ENCODE measurements around the gene CPLX1.
"Not testable (repeated sequence)": the region's sequence is repeated elsewhere in the genome, so short reads cannot be mapped to it uniquely, and the experiment has no call there.

The CPLX1 gene

GRCh38 chr4:781493-782216 lies 44.3 kb downstream of the CPLX1 start:
- FAIRE-seq = peak; percentile 99
- DNase-seq (ENCODE audit: insufficient read length, low spot score) = peak; percentile 97
- TF ChIP-seq PAX5 (IDR thresholded peaks at IDR 0.05; ENCODE audit: insufficient read depth, low read length, severe bottlenecking) (no peak), POLR2AphosphoS5 (IDR thresholded peaks at IDR 0.05; ENCODE audit: low read depth, low read length) (peak; percentile 94), TAF1 (IDR thresholded peaks at IDR 0.05; ENCODE audit: low read depth, low read length) (peak; percentile 90), POU2F2 (IDR thresholded peaks at IDR 0.05; ENCODE audit: low read depth, low read length) (peak; percentile 72), POLR2A (IDR thresholded peaks at IDR 0.05; ENCODE audit: low read depth, low read length) (peak; percentile 90)

DNA sequence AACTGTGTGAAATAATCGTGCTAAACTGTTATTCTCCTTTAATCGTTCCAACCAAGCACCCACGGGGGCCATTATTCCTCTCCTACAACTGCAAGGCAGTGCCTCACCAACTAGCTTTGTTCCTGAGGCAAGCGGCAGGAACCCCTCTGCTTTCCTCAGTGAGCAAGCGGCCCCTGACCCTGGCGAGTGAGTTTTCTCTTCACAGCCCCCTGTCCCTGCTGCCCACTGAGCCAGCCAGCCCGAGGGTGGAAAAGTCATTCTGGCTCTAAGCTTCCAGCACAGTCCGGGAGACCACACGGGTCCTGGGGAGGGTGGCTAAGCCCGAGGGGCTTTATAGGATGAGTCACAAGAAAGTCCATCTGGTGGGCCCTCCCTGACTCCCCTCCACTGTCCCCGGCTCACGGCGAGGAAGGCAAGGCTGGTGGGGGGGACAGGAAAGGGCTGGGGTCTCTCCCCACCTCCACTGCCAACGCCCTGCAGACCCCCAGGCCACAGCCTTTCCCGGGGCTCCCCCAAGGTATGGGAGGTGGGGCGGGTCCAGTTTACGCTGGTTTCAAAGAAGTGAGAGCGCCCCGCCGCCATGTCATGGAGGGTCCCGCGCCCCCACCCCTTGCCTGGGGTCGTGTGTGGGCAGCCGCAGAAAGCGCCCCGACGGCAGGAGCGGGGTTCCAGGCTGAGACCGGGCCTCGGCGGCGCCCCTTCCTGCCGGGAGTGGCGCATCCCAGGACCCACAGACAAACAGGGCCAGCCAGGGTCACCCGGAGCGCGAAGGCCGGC lies 45.0 kb downstream of the CPLX1 start:
- FAIRE-seq (no peak), DNase-seq (ENCODE audit: insufficient read length, low spot score) (no peak)
- TF ChIP-seq PAX5 (IDR thresholded peaks at IDR 0.05; ENCODE audit: insufficient read depth, low read length, severe bottlenecking) = no peak
- TF ChIP-seq TAF1 (IDR thresholded peaks at IDR 0.05; ENCODE audit: low read depth, low read length) = no peak
- no peak for TF ChIP-seq POU2F2 (IDR thresholded peaks at IDR 0.05; ENCODE audit: low read depth, low read length)
- TF ChIP-seq POLR2A (IDR thresholded peaks at IDR 0.05; ENCODE audit: low read depth, low read length) = no peak
- no peak for TF ChIP-seq POLR2AphosphoS5 (IDR thresholded peaks at IDR 0.05; ENCODE audit: low read depth, low read length)
- no peak for TF ChIP-seq SPI1 (IDR thresholded peaks at IDR 0.05; ENCODE audit: low read depth, low read length)

- FAIRE-seq; DNase-seq (ENCODE audit: insufficient read length, low spot score): not testable (repeated sequence)
Measured at GRCh38 chr4:780255-780654, 45.7 kb downstream of the CPLX1 start.

DNA sequence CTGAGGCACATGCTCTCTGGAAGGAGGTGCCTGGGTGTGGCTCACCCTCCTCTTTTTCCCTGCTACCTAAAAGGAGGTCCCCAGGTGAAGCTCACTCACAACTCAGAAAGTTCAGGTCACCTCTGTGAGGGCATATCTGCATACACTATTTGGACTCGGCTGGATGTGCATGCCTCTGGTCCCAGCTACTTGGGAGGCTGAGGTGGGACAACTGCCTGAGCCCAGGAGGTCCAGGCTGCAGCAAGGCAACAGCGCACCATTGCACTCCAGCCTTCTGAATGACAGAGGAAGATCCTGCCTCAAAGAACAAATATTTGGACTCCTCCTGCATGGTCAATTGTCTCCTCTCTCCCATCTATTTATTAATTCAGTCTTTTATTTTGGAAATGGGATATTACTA lies 46.4 kb downstream of the CPLX1 start:
- TF ChIP-seq POU2F2 (IDR thresholded peaks at IDR 0.05; ENCODE audit: low read depth, low read length) (no peak), TAF1 (IDR thresholded peaks at IDR 0.05; ENCODE audit: low read depth, low read length) (no peak), POLR2AphosphoS5 (IDR thresholded peaks at IDR 0.05; ENCODE audit: low read depth, low read length) (no peak), SPI1 (IDR thresholded peaks at IDR 0.05; ENCODE audit: low read depth, low read length) (no peak), POLR2A (IDR thresholded peaks at IDR 0.05; ENCODE audit: low read depth, low read length) (no peak), PAX5 (IDR thresholded peaks at IDR 0.05; ENCODE audit: insufficient read depth, low read length, severe bottlenecking) (no peak)
- no peak for FAIRE-seq
- no peak for DNase-seq (ENCODE audit: insufficient read length, low spot score)

DNA sequence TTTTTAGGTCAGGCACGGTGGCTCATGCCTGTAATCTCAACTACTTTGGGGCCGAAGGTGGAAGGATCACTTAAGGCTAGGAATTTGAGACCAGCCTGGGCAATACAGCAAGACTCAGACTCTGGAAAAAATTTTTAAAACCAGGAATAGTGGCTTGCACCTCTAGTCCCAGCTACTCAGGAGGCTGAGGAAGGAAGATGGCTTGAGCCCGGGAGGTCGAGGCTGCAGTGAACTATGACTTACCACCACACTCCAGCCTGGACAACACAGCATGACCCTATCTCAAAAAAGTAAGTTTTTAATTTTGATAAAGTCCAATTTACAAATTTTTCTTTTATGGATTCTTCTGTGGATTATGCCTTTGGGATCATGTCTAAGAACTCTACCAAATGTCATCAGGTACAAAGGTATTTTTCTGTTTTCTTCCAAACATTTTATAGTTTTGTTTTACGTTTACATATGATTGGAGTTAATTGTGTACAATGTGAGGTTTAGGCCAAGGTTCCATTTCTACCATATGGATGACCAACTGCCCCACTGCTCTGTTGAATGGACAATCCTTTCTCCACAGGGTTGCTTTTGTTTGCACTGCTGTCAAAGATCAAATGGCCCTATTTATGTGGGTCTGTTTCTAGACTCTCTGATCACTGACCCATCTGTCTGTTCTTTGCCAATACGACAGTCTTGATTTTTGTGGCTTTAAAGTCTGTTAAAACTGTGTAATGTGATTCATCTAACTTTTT lies 48.2 kb downstream of the CPLX1 start:
- no peak for DNase-seq (ENCODE audit: insufficient read length, low spot score)
- TF ChIP-seq SPI1 (IDR thresholded peaks at IDR 0.05; ENCODE audit: low read depth, low read length) (no peak), POLR2AphosphoS5 (IDR thresholded peaks at IDR 0.05; ENCODE audit: low read depth, low read length) (0 out of 2 replicates have a peak, but pooled peaks have one; percentile 21), PAX5 (IDR thresholded peaks at IDR 0.05; ENCODE audit: insufficient read depth, low read length, severe bottlenecking) (no peak), POU2F2 (IDR thresholded peaks at IDR 0.05; ENCODE audit: low read depth, low read length) (no peak), POLR2A (IDR thresholded peaks at IDR 0.05; ENCODE audit: low read depth, low read length) (no peak)
- FAIRE-seq = no peak

DNA sequence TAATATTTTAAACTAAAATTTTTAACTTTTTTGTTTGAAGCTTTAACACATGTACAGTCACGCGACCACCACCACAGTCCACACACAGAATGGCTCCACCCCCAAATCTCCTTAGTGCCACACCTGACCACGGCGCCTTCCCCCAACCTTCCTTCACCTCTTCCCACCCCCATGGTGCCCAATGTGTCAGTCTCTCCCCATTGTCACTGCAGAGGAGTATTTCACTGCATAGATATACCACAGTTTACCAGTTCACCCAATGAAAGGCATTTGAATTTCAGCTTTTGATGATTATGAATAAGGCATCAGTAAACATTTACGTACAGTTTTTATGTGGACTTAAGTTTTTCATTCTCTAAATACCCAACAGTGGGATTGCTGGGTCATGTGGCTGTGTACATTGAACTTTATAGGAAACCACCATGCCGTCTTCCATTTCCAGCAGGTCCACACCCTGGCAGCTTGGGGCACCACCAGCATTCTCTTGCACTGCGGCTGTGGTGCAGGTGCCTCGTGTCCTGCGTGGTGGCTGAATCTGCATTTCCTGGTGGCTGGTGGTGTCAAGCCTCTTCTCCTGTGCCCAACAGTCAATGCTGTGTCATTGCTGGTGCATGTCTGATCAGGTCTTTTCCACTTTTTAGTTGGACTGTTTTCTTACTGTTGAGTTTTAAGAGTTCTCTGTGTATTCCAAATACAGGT lies 49.0 kb downstream of the CPLX1 start:
- DNase-seq (ENCODE audit: insufficient read length, low spot score) = no peak
- TF ChIP-seq POLR2AphosphoS5 (IDR thresholded peaks at IDR 0.05; ENCODE audit: low read depth, low read length) (no peak), POLR2A (IDR thresholded peaks at IDR 0.05; ENCODE audit: low read depth, low read length) (0 out of 2 replicates have a peak, but pooled peaks have one; percentile 33), SPI1 (IDR thresholded peaks at IDR 0.05; ENCODE audit: low read depth, low read length) (no peak), POU2F2 (IDR thresholded peaks at IDR 0.05; ENCODE audit: low read depth, low read length) (no peak), TAF1 (IDR thresholded peaks at IDR 0.05; ENCODE audit: low read depth, low read length) (no peak), PAX5 (IDR thresholded peaks at IDR 0.05; ENCODE audit: insufficient read depth, low read length, severe bottlenecking) (no peak)
- no peak for FAIRE-seq

DNA sequence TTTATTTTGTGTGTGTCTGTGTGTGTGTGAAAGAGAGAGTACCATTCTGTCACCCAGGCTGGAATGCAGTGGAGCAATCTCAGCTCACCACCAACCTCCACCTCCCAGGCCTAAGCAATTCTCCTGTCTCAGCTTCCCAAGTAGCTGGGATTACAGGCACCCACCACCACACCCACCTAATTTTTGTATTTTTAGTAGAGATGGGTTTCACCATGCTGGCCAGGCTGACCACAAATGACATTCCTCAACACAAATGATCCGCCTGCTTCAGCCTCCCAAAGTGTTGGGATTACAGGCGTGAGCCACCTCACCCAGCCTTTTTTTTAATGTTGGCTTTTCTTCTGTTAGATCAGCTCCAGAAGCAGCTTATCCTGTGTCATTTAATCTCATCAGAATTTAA lies 50.4 kb downstream of the CPLX1 start:
- DNase-seq (ENCODE audit: insufficient read length, low spot score); FAIRE-seq: not testable (repeated sequence)

GRCh38 chr4:774419-775092 lies 51.4 kb downstream of the CPLX1 start:
- FAIRE-seq; DNase-seq (ENCODE audit: insufficient read length, low spot score): not testable (repeated sequence)

GRCh38 chr4:773214-773613 lies 52.7 kb downstream of the CPLX1 start:
- no peak for DNase-seq (ENCODE audit: insufficient read length, low spot score)
- no peak for FAIRE-seq
- TF ChIP-seq POLR2A (IDR thresholded peaks at IDR 0.05; ENCODE audit: low read depth, low read length) = no peak
- no peak for TF ChIP-seq PAX5 (IDR thresholded peaks at IDR 0.05; ENCODE audit: insufficient read depth, low read length, severe bottlenecking)
- no peak for TF ChIP-seq TAF1 (IDR thresholded peaks at IDR 0.05; ENCODE audit: low read depth, low read length)
- no peak for TF ChIP-seq POU2F2 (IDR thresholded peaks at IDR 0.05; ENCODE audit: low read depth, low read length)
- no peak for TF ChIP-seq SPI1 (IDR thresholded peaks at IDR 0.05; ENCODE audit: low read depth, low read length)
- no peak for TF ChIP-seq POLR2AphosphoS5 (IDR thresholded peaks at IDR 0.05; ENCODE audit: low read depth, low read length)

All from GM12891 (cell line).